K562 (cell line): ENCODE results near the gene OTUB2. TPM values are rescaled to one million over a fixed set of nuclear protein-coding genes. Genes with fewer than 3 reads are reported as not detected.
A peak's percentile ranks its signal among the peaks of the same experiment; 100 is the strongest.

Source experiments
- CEBPG ChIP-seq, 3 experiments: fragments of 200-800 bp in 1 of 3; sonication (Bioruptor generic) in 1 of 3; sonication (generic) in 1 of 3; formaldehyde crosslinking in 1 of 3; IDR thresholded peaks in 2 of 3; conservative IDR thresholded peaks in 1 of 3; 2 replicates each; pipeline versions ENCODE4 v1.6.1 to v1.8.0; 2016 to 2022; ENCODE audit warnings: missing compliant biosample characterization in 2 of 3, missing genetic modification characterization in 2 of 3, mild to moderate bottlenecking in 1 of 3, missing genetic modification reagents in 1 of 3
- FUS ChIP-seq: fragments of 200-400 bp; formaldehyde crosslinking; optimal IDR thresholded peaks from 2 replicates; pipeline ENCODE3; 2017; ENCODE audit warnings: low read depth, low read length
- KLF1 ChIP-seq: fragments of 450-650 bp; IDR thresholded peaks from 2 replicates; pipeline ENCODE4 v1.6.1; 2016; ENCODE audit warnings: missing genetic modification characterization, missing compliant biosample characterization
- MAFG ChIP-seq: fragments of 450-650 bp; conservative IDR thresholded peaks from 2 replicates; pipeline ENCODE4 v1.6.1; 2016; ENCODE audit warnings: missing genetic modification characterization, missing compliant biosample characterization
- MIER1 ChIP-seq: fragments of 450-650 bp; IDR thresholded peaks from 2 replicates; pipeline ENCODE4 v1.6.1; 2016; ENCODE audit warnings: antibody characterized with exemption, mild to moderate bottlenecking, low read depth
- MTA2 ChIP-seq: fragments of 450-650 bp; IDR thresholded peaks from 2 replicates; pipeline ENCODE4 v1.6.1; 2016; ENCODE audit warnings: low read depth
- NRF1 ChIP-seq, 2 experiments: fragments of 450-650 bp; IDR thresholded peaks in 1 of 2; conservative IDR thresholded peaks in 1 of 2; 2 replicates each; pipeline ENCODE4 v1.6.1; 2014; ENCODE audit warnings: mild to moderate bottlenecking in 2 of 2
- PHB2 ChIP-seq: fragments of 450-650 bp; IDR thresholded peaks from 2 replicates; pipeline ENCODE4 v1.6.1; 2017; ENCODE audit warnings: low read depth
- TEAD1 ChIP-seq, 2 experiments: fragments of 450-650 bp in 1 of 2; sonication (generic) in 1 of 2; formaldehyde crosslinking; IDR thresholded peaks; 2 replicates each; pipeline versions ENCODE4 v1.4.0 to v1.8.0; 2020 to 2022; ENCODE audit warnings: mild to moderate bottlenecking in 2 of 2, missing genetic modification reagents in 1 of 2
- ZNF134 ChIP-seq: fragments of 250-450 bp; sonication (Bioruptor Pico); conservative IDR thresholded peaks from 2 replicates; pipeline ENCODE4 v1.4.0; 2020
- polyA plus RNA-seq, 8 experiments: library from polyadenylated mRNA; depleted of rRNA in 4 of 8; stranded (reverse) in 5 of 8; unstranded in 3 of 8; fragments of >200 nt; fragmentation: Nextera tagmentation in 2 of 8; fragmentation: Illumina TruSeq in 1 of 8; extraction: Ambion mirVana in 2 of 8; extraction: Trizol in 1 of 8; gene quantifications; 2 replicates each; pipeline versions ENCODE4 v1.2.1 to v1.2.3, GENCODE V29; 2011 to 2014; ENCODE audit warnings: inconsistent platforms in 1 of 8, missing spikeins in 1 of 8
- total RNA-seq, 7 experiments: library from RNA; depleted of rRNA in 6 of 7; stranded (reverse); fragments of >200 nt in 6 of 7; fragmentation: Illumina TruSeq in 2 of 7; extraction: Trizol in 2 of 7; gene quantifications; 2 replicates each; pipeline versions ENCODE4 v1.2.1 to v1.2.3, GENCODE V29; 2011 to 2021; ENCODE audit warnings: low replicate concordance in 1 of 7
- TF ChIP-seq, protein P1 (sequence below): IDR thresholded peaks from 2 replicates; pipeline ENCODE4 v1.6.1; 2012; ENCODE audit warnings: low read depth, low read length, improper control_type of control experiment, borderline replicate concordance
- TF ChIP-seq, protein P2 (sequence below): sonication (generic); formaldehyde crosslinking; IDR thresholded peaks from 2 replicates; pipeline ENCODE4 v1.9.0; 2022; ENCODE audit warnings: mild to moderate bottlenecking, missing genetic modification reagents
- TF ChIP-seq, protein P3 (sequence below): IDR thresholded peaks from 2 replicates; pipeline ENCODE4 v1.6.1; 2014; ENCODE audit warnings: antibody characterized with exemption
- TF ChIP-seq, protein P4 (sequence below): fragments of 450-650 bp; formaldehyde crosslinking; IDR thresholded peaks from 2 replicates; pipeline ENCODE4 v1.4.0; 2022; ENCODE audit warnings: missing genetic modification characterization
- TF ChIP-seq, protein P5 (sequence below): IDR thresholded peaks from 2 replicates; pipeline ENCODE4 v1.6.1; 2016; ENCODE audit warnings: missing genetic modification characterization, missing compliant biosample characterization
- TF ChIP-seq, protein P6 (sequence below): sonication (generic); formaldehyde crosslinking; IDR thresholded peaks from 2 replicates; pipeline ENCODE4 v1.5.0; 2020; ENCODE audit warnings: missing genetic modification reagents
- TF ChIP-seq, protein P7 (sequence below): sonication (generic); formaldehyde crosslinking; IDR thresholded peaks from 2 replicates; pipeline ENCODE4 v1.8.0; 2022; ENCODE audit warnings: mild to moderate bottlenecking, missing genetic modification reagents, borderline replicate concordance

The OTUB2 gene
- total and polyA plus RNA-seq, 9 of the 15 experiments (the other 6 are each of a cell fraction or from before 2014, with no cell fraction given) = 0.01 to 0.31 (median 0.11) TPM

DNA sequence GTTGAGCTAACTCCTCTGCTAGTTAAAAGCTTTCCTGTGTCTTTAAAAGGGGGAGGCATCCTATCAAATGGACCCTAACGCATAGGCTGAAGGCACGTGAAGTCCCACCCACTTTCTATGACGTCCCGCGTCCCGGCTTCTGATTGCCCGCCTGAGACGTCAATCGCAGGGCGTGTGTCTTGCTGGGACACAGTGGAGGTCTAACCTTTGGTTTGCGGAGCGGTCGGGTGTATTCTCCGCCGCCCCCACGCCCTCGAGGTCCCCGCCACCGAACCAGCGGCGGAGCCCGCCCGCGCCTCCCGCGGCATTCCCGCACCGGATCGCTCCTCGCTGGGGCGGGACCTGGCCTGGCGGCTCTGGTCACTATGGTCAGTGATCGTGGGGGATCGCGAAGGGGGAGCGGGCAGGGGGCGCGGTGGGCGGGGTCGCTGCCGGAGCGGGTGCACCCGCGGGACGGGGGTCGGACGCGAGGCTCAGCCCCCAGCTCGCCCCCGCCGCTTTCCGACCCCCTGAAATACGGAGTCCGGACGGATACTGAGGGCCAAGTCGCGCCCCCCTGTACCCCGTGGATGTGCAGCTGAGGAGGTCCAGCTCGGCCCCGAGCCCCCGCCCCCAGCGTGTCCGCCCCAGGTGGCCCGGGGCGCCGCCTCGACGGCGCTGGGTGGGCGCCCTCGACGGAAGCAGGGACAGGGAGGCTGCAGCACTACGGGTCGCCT, at the start of gene OTUB2 (continued):
- TF ChIP-seq, protein P1, sequence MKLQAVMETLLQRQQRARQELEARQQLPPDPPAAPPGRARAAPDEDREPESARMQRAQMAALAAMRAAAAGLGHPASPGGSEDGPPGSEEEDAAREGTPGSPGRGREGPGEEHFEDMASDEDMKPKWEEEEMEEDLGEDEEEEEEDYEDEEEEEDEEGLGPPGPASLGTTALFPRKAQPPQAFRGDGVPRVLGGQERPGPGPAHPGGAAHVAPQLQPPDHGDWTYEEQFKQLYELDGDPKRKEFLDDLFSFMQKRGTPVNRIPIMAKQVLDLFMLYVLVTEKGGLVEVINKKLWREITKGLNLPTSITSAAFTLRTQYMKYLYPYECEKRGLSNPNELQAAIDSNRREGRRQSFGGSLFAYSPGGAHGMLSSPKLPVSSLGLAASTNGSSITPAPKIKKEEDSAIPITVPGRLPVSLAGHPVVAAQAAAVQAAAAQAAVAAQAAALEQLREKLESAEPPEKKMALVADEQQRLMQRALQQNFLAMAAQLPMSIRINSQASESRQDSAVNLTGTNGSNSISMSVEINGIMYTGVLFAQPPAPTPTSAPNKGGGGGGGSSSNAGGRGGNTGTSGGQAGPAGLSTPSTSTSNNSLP = no peak
- TF ChIP-seq KLF1 (tag) = no peak
- TF ChIP-seq, protein P2, sequence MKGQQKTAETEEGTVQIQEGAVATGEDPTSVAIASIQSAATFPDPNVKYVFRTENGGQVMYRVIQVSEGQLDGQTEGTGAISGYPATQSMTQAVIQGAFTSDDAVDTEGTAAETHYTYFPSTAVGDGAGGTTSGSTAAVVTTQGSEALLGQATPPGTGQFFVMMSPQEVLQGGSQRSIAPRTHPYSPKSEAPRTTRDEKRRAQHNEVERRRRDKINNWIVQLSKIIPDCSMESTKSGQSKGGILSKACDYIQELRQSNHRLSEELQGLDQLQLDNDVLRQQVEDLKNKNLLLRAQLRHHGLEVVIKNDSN = peak; percentile 53
- TF ChIP-seq, protein P3, sequence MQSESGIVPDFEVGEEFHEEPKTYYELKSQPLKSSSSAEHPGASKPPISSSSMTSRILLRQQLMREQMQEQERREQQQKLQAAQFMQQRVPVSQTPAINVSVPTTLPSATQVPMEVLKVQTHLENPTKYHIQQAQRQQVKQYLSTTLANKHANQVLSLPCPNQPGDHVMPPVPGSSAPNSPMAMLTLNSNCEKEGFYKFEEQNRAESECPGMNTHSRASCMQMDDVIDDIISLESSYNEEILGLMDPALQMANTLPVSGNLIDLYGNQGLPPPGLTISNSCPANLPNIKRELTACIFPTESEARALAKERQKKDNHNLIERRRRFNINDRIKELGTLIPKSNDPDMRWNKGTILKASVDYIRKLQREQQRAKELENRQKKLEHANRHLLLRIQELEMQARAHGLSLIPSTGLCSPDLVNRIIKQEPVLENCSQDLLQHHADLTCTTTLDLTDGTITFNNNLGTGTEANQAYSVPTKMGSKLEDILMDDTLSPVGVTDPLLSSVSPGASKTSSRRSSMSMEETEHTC = no peak
- peak; percentile 19 to 24; a peak in 1 of 4 replicates for TF ChIP-seq NRF1 (conservative IDR thresholded peaks at IDR 0.05 in 1 of 2, IDR thresholded peaks at IDR 0.05 in 1 of 2)
- TF ChIP-seq, protein P4, sequence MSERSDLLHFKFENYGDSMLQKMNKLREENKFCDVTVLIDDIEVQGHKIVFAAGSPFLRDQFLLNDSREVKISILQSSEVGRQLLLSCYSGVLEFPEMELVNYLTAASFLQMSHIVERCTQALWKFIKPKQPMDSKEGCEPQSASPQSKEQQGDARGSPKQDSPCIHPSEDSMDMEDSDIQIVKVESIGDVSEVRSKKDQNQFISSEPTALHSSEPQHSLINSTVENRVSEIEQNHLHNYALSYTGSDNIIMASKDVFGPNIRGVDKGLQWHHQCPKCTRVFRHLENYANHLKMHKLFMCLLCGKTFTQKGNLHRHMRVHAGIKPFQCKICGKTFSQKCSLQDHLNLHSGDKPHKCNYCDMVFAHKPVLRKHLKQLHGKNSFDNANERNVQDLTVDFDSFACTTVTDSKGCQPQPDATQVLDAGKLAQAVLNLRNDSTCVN (CRISPR knock-in tag) = no peak
- TF ChIP-seq TEAD1 (CRISPR knock-in tag; IDR thresholded peaks at IDR 0.05) = no peak
- TF ChIP-seq MTA2 = no peak
- TF ChIP-seq, protein P5, sequence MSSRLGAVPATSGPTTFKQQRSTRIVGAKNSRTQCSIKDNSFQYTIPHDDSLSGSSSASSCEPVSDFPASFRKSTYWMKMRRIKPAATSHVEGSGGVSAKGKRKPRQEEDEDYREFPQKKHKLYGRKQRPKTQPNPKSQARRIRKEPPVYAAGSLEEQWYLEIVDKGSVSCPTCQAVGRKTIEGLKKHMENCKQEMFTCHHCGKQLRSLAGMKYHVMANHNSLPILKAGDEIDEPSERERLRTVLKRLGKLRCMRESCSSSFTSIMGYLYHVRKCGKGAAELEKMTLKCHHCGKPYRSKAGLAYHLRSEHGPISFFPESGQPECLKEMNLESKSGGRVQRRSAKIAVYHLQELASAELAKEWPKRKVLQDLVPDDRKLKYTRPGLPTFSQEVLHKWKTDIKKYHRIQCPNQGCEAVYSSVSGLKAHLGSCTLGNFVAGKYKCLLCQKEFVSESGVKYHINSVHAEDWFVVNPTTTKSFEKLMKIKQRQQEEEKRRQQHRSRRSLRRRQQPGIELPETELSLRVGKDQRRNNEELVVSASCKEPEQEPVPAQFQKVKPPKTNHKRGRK (tag) = no peak
- TF ChIP-seq CEBPG (CRISPR knock-in tag; IDR thresholded peaks at IDR 0.05) = no peak
- TF ChIP-seq CEBPG (tag; conservative IDR thresholded peaks at IDR 0.05 in 1 of 2, IDR thresholded peaks at IDR 0.05 in 1 of 2) = no peak
- no peak for TF ChIP-seq MIER1
- no peak for TF ChIP-seq PHB2
- TF ChIP-seq, protein P6, sequence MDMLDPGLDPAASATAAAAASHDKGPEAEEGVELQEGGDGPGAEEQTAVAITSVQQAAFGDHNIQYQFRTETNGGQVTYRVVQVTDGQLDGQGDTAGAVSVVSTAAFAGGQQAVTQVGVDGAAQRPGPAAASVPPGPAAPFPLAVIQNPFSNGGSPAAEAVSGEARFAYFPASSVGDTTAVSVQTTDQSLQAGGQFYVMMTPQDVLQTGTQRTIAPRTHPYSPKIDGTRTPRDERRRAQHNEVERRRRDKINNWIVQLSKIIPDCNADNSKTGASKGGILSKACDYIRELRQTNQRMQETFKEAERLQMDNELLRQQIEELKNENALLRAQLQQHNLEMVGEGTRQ (CRISPR knock-in tag) = no peak
- TF ChIP-seq, protein P7, sequence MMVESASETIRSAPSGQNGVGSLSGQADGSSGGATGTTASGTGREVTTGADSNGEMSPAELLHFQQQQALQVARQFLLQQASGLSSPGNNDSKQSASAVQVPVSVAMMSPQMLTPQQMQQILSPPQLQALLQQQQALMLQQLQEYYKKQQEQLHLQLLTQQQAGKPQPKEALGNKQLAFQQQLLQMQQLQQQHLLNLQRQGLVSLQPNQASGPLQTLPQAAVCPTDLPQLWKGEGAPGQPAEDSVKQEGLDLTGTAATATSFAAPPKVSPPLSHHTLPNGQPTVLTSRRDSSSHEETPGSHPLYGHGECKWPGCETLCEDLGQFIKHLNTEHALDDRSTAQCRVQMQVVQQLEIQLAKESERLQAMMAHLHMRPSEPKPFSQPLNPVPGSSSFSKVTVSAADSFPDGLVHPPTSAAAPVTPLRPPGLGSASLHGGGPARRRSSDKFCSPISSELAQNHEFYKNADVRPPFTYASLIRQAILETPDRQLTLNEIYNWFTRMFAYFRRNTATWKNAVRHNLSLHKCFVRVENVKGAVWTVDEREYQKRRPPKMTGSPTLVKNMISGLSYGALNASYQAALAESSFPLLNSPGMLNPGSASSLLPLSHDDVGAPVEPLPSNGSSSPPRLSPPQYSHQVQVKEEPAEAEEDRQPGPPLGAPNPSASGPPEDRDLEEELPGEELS = no peak
- no peak for TF ChIP-seq MAFG (tag)
- TF ChIP-seq ZNF134 (CRISPR knock-in tag) = no peak
- no peak for TF ChIP-seq FUS
